GM15510 (cell line): Measurements from ENCODE around the gene PDE6H.

ENCODE experiments used
- POLR2A ChIP-seq: IDR thresholded peaks from 3 replicates; pipeline ENCODE4 v1.6.1; 2011; ENCODE audit warnings: borderline replicate concordance; ENCODE audit not compliant: insufficient read length; ENCODE audit errors: extremely low read depth

Gene PDE6H

GRCh38 chr12:14981049-14981448, 8.2 kb downstream of the PDE6H start:
- no peak for TF ChIP-seq POLR2A

GRCh38 chr12:14982562-14982961, 9.7 kb downstream of the PDE6H start:
- TF ChIP-seq POLR2A: no peak

- TF ChIP-seq POLR2A: no peak
Measured at GRCh38 chr12:14982991-14983390, 10.1 kb downstream of the PDE6H start.

GRCh38 chr12:14984036-14984435, 11.2 kb downstream of the PDE6H start:
- TF ChIP-seq POLR2A: no peak

GRCh38 chr12:14984766-14985285, 12.0 kb downstream of the PDE6H start:
- TF ChIP-seq POLR2A: no peak

- TF ChIP-seq POLR2A: no peak
Measured at GRCh38 chr12:14986449-14986848, 13.6 kb downstream of the PDE6H start.

GRCh38 chr12:14988035-14988434, 15.2 kb downstream of the PDE6H start:
- TF ChIP-seq POLR2A: no peak

- TF ChIP-seq POLR2A: no peak
Measured at GRCh38 chr12:14989790-14990189, 16.9 kb downstream of the PDE6H start.

- TF ChIP-seq POLR2A: no peak
Measured at GRCh38 chr12:14991069-14991468, 18.2 kb downstream of the PDE6H start.

GRCh38 chr12:14992673-14993072, 19.8 kb downstream of the PDE6H start:
- no peak for TF ChIP-seq POLR2A

GRCh38 chr12:14993117-14993516, 20.3 kb downstream of the PDE6H start:
- TF ChIP-seq POLR2A: no peak

GRCh38 chr12:14993537-14994266, 20.9 kb downstream of the PDE6H start:
- TF ChIP-seq POLR2A: no peak

GRCh38 chr12:14994610-14995009, 21.8 kb downstream of the PDE6H start:
- no peak for TF ChIP-seq POLR2A

- no peak for TF ChIP-seq POLR2A
Measured at GRCh38 chr12:14995583-14996425, 23.0 kb downstream of the PDE6H start.

GRCh38 chr12:14997998-14998397, 25.2 kb downstream of the PDE6H start:
- TF ChIP-seq POLR2A: no peak

- no peak for TF ChIP-seq POLR2A
Measured at GRCh38 chr12:14999021-14999694, 26.3 kb downstream of the PDE6H start.

GRCh38 chr12:14999695-15000365, 27.0 kb downstream of the PDE6H start:
- no peak for TF ChIP-seq POLR2A
